GM12891 (cell line): ENCODE data around the gene CYP1A1.

Experiments
- POLR2A ChIP-seq: IDR thresholded peaks from 2 replicates; pipeline ENCODE4 v1.6.1; 2011; ENCODE audit warnings: low read depth, low read length, control low read depth
- TAF1 ChIP-seq: IDR thresholded peaks from 2 replicates; pipeline ENCODE4 v1.6.1; 2011; ENCODE audit warnings: low read depth, low read length, control low read depth

DNA sequence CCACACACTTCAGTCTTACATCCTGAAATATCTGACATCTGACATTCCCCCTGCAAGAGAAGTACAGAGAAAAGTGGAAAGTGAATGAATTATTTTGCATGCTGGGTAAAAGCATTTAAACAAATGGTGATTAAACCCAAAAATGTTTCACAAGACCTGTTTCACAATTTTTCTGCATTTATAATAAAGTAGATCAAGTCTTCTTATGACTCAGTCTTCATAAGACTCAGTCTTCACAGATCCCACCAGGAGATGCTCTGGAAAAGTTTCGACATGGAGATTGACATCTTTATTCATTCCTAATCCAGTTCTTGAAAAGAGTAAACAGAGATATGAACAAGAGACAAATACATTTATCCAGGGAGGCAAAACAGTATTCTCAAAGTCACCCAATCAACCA is 16.3 kb downstream of the CYP1A1 start:
- TF ChIP-seq TAF1 (no peak), POLR2A (no peak)
